GM19467 (cell line): ENCODE data around the gene USP1.

Experiments
- ATAC-seq: cut with Tn5 transposase; IDR thresholded peaks from one replicate; pipeline ENCODE4 v1.9.1; 2021; ENCODE audit warnings: mild to moderate bottlenecking, moderate library complexity; ENCODE audit not compliant: unreplicated experiment

Gene USP1

DNA sequence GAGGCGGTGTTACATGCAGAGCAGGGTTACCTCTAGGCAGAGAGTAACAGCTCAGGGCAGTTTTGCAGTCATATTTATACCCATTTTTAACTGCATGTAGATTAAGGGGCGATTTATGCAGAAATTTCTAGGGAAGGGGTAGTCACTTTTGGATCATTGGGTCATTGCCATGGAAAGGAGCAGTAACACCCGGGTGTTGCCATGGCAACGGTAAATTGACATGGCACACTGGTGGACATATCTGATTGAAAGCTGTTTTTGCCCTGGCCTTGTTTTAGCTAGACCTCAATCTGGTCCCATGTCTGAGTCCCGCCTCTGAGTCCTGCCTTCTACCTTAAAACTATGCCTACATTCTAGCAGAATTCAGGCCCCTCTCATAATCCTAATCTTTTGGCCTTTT, 11.8 kb upstream of the USP1 start:
- ATAC-seq, result no peak

DNA sequence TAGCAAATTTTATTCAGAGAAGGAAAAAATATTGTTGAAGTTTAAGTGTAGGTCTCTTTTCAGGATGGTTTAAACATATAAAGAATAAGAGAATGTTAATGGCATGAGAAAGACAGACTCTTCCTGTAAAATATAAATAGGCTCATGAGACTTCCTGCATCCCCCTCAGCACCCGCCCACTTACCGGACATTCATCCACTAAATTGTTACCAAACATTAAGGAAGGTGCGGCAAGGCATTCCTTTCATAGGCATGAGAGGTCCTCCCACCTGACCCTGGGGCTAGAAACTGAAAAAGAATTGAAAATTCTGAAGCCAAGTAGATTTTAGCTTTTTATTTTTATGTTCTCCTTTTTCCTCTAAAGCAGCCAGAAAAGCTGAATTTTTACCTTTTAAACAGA, 10.6 kb upstream of the USP1 start:
- ATAC-seq, result no peak

DNA sequence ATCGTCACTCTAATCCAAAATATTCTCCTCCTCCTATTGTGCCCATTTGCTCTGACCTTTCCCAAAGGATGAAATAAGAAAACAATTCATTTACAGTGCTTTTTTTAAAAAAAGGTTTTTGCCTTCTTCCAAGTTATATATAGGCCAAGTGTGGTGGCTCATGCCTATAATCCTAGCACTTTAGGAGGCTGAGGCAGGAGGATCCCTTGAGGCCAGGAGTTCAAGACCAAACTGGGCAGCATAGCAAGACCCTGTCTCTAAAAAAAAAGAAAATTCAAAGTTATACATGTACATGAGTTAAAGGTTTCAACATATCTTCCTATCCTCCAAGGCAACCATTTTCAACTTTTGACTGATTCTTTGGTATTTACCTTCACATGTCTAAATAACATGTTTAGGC, 10.1 kb upstream of the USP1 start:
- ATAC-seq, result no peak

DNA sequence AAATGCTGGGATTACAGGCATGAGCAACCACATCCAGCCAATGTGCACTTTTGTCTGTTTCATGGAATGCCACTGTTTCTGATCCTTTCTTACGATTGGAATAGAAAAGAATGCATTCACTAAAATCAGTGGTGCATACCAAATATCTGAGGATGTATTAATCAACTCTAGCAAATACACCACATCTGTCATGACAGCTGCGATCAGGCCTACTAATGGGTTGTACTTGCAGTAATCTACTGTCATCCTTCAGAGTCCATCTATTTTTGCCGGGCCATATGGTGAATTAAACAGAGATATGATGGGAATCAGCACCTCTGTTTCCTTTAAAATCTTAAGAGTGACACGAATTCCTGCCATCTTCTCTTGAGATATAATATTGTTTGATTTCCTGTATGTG, 8.5 kb upstream of the USP1 start:
- ATAC-seq, result no peak

DNA sequence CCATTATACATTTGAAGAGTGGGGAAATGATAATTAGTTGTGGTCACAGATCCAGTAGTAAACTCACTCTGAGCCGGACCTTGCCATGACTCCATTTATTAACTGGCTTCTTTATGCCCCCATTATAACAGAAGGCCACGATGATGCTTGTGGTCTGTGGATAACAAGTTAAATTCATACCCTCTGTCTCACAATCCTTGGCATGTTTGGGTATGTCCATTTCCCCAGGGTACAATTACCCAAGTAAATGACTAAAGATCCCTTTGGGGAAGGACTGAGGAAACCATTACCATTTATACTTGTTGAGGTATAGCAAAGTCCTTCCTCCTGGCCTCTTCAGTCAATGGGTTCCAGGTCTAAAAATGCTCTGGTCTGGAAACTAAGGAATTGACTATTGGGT, 7.3 kb upstream of the USP1 start:
- no peak for ATAC-seq

DNA sequence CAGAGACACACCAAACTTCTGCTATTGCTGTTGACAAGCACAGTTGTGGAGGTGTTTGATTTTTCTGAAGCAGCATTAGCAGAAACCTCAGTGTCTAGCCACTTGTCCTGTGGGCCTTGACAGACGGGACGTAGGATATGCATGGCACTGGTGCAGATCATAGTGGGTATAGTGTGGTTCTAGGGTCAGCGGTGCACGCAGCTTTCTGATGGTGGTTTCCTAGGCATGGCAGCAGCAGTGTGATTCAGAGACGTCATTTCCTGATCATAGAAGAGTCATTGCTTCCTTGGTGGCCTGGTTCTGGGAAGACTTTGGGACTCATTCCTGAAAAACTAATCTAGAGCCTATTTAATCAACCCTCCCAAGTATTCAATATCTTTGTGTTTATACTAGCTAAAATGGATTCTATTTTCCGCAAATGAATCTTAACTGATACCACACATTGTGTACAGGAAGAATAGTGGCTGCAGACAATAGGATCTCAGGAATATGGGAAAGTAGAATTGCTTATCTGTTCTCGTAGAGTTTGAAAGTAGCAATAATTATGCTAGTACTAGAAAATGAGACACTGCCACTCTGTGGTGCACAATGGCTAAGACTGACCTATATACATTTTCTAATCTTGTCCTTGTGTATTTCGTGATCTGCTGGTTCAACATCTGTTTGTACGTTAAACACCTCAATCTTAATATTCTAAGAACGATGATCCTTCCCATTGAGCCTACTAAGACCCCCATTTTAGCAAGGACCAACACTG, 2.8 kb upstream of the USP1 start:
- ATAC-seq, result no peak

DNA sequence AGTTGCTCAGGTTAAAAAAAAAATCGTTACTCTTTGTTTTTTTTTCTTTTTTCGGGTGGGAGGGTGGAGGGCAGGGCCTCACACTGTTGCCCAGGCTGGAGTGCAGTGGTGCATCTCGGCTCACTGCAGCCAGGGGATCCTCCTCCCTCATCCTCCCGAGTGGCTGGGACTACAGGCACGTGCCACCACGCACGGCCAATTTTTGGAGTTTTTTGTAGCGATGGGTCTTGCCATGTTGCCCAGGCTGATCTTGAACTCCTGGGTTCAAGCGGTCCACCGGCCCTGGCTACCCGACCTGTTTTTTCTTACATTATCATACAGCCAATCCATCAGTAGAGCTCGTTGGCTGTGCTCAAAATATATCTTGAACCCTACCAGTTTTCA, 2.2 kb upstream of the USP1 start:
- no peak for ATAC-seq

DNA sequence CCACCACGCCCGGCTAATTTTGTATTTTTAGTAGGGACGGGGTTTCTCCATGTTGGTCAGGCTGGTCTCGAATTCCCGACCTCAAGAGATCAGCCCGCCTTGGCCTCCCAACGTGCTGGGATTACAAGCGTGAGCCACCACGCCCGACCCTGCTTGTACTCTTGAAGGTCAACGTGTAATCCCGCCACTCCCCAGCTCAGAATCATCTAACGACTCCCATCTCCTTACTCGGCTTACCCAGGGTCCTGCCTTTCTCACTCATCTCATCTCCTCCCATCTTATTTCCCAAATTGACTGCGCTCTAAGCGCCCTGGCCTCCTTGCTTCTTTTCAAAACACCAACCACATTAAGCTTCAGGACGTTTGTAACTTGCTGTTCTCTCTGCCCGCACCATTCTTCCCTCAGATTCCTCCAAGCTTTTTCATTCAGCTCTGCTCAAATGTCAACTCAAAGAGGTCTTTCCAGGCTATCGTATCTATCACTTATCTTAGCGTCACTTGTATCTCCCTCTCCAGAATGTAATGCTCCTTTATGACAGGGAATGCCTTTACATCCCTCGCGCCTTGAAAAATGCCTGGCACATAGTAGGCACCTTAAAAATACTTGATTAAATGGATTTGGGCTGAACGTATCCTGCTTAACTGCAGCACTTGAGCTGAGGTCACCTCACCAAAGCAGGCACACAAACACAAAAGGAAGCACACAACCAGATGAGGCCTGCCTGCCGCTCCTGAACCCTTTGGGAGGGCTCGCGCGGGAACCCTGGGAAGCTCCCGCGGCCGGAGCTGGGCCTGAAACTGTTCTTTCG, 1.4 kb upstream of the USP1 start:
- peak; percentile 1 for ATAC-seq

DNA sequence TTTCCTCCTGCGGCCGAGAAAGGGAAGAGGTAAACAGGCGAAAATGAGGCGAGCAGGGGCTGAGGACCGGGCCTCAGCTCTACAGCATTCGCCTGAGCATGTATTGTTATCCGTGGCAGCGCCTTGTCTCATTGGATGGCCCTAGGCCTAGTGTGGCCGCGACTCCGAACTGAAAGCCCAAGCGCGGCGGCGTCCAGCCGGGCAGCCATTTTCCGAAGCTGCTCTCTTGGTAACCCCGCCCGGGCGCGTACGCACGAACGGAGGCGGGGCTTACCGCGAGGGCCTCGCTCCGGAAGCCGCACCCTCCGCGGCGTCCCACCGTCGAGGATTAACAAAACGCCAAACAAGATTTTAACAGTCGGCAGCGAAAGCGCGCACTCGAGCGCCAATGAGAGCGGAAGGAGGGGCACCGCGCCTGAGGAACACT, 797 bp upstream of the USP1 start:
- ATAC-seq, result no peak

DNA sequence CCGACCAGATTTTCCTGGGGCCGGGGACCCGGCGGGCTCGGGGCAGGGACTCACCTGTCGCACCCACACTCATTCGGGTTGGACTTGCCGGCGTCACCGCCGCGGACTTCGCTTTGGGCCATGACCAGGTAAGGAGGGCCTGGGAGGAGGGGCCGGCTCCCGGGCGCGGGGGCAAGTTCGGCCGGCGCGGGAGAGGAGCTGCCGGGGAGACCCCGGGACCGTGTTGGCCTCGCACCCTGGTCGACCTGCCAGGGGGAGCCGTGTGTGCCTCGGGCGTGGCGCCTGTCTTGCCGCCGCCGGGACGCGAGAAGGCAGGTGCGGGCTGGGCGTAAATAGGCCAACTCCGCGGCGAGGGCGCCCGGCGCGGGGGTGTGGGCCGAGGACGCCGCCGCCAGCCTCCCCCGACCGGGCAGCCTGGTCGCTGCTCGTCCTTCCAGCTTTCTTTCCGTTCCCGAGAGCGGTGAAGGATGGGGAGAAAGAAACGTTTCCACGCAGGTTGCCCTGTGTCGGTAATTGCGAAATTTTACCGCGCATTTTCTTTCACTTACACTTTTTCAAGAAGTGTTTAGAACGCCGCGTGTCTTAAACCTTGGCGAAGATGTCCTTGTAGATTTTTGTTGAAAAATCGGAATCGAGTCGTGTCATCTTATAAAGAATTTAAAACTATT, 558 bp downstream of the USP1 start:
- ATAC-seq, result no peak

DNA sequence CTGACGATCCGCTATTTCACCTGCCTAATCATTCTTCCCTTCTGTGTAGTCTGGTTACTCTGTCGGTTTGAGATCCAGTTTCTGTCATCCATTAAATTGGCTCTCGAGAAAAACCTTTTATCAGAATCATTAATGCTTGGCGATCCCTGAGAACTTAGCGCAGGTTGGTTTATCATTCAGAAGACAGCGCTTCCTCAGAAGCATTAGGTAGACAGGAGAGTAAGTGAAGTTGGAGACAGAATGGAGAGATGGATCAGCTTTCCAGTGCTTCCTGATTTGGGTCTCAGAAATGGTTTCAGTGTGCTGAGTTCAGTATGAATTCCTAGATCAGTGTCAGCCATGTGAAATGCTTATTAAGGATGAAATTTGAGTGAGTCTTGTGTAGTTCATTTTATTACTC, 1.3 kb downstream of the USP1 start:
- no peak for ATAC-seq

DNA sequence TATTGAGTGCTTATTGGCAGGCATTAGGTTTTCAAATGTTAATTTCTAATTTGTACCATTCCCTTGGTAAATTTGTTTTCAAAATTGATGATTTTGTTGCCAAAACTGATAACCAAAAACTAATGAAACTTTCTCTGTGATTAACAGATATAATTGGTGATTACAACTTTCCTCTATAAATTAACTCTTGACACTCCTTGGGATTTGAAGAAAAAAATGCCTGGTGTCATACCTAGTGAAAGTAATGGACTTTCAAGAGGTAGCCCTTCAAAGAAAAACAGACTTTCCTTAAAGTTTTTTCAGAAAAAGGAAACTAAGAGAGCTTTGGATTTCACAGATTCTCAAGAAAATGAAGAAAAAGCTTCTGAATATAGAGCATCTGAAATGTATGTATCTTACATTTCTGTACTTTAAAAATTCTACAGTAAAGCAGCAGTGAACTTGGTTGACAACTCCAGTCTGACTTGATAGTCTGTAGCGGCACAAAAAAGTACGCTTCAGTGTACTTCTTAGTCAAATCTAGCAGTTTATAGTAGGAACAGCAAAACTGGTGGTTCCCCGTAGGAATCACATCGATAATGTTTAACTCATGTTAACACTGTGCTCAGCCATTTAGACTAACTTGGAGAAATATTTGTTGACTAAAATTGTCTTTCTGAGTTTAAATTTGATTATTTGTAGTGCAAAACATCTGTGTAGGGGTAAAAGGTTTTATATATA, 3.0 kb downstream of the USP1 start:
- peak; percentile 25 for ATAC-seq

DNA sequence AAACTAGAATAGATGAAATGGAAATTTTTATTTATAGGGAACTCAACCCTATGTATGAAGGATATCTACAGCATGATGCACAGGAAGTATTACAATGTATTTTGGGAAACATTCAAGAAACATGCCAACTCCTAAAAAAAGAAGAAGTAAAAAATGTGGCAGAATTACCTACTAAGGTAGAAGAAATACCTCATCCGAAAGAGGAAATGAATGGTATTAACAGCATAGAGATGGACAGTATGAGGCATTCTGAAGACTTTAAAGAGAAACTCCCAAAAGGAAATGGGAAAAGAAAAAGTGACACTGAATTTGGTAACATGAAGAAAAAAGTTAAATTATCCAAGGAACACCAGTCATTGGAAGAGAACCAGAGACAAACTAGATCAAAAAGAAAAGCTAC, 7.9 kb downstream of the USP1 start:
- no peak for ATAC-seq

DNA sequence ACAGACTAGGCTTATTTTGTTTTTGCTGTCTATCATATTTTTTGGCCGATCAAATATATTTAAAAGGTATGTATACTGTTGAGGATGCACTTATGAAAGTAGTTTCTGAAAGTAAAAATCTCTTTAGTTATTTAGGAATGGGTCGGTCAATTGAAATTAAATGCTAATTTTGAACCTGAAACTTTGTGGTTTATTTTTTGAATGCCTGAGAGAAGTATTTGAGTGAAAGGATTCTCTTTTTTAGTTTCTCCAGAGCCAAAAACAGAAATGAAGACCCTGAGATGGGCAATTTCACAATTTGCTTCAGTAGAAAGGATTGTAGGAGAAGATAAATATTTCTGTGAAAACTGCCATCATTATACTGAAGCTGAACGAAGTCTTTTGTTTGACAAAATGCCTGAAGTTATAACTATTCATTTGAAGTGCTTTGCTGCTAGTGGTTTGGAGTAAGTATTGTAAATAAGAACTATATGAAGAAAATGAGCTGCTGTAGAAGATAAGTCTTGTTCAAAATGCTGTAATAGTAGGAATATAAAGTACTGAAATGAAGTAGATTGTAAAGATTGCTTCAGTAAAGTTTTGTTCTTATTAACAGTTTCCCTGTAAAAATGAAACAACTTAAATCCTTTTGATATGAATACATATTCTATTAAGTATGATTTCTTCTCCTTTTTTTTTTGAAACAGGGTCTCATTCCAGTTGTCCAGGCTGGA, 11.5 kb downstream of the USP1 start:
- ATAC-seq, result no peak

DNA sequence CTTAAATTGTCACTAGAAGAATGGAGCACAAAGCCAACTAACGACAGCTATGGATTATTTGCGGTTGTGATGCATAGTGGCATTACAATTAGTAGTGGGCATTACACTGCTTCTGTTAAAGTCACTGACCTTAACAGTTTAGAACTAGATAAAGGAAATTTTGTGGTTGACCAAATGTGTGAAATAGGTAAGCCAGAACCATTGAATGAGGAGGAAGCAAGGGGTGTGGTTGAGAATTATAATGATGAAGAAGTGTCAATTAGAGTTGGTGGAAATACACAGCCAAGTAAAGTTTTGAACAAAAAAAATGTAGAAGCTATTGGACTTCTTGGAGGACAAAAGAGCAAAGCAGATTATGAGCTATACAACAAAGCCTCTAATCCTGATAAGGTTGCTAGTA, 13.5 kb downstream of the USP1 start:
- no peak for ATAC-seq

DNA sequence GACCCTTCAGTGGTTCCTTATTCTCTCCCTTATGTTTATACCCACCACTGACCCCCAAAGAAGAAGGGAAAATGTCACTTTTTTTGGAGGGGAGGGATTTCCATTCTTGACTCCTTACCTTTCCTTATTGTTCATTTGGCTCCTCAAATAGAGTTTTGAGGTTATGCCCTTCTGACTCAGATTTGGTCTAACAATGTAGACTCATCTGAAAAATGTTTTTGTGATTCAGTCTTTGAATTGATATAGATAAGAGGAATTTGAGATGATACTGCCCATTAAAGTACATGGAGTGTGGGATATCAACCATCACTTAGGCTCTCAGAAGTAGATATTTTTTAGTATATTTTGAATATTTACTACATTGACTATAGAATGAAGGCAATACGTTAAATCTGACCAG, 16.1 kb downstream of the USP1 start:
- no peak for ATAC-seq

DNA sequence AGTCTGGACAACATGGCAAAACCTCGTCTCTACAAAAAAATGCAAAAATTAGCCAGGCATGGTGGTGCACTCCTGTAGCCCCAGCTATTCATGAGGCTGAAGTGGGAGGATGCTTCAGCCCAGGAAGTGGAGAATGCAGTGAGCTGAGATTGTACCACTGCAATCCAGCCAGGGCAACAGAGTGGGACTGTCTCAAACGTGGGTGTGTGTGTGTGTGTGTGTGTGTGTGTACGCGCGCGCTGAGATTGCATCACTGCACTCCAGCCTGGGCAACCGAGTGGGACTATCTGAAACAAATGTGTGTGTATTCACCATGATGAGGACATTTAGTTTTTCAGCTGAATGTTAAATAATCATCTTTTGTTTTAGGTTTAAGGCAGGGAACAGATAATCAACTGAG, 21.1 kb downstream of the USP1 start:
- ATAC-seq, result no peak

DNA sequence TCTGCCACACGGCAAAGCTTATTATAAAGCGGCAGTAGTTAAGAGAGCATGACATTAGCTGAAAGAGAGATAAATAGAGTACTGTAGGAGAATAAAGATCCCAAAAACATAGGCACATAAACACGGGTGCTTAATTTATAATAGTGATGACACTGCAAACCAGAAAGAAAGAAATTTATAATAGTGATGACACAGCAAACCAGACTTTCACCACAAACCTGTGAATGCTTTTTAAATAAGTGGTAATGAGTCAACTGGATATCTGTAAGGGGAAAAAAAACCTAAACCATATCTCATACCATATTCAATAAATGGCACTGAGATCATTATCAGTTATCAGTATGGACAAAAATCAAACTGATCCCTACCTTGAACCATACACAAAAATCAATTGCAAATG, 25.5 kb downstream of the USP1 start:
- no peak for ATAC-seq

DNA sequence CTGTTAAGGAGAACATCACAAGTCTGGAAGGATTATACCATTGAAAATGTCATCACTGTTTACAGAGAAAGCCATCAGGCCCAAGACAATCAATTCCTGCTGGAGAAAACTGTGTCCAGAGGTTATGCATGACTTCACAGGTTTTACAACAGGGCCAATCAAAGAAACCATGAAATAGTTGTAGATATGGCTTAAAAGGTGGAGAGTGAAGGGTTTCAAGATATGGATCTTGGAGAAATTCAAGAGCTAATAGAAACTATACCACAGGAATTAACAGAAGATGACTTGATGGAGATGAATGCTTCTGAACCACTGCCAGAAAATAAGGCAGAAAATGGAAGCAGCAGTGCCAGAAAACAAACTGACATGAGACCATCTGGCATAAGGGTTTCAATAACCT, 30.2 kb downstream of the USP1 start:
- no peak for ATAC-seq

DNA sequence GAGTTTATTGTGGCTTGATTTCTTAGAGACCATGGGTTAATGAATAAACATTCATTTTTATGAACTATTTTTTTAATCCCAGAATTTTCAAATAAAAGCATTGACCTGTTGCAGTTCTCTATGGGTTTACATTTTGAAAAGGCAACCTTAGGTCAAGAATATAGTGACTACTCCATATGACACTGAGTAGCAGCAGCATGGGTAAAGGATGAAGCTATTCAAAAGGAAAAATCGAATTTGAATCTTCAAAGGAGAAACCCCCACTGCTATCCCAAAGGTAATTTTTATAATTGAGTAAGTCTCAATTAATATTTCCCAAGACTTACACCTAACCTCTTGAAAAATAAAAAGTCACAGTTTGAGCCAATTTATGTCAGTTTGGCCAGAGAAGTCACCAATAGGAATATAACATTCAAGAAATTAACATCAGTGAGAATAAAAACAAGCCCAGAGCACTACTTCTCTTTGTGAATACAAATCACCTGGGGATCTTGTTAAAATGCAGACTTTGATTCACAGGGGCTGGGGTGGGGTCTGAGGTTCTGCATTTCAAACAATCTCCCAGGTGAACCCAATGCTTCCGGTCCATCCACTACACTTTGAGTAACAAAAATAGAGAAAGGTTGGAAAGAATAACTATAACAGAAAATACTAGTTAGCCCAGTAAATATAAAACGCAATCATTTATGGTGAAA, 39.8 kb downstream of the USP1 start:
- ATAC-seq, result no peak
